Testis (tissue), 2 donors: ENCODE results near the gene ZXDC.

Source experiments
- POLR2A ChIP-seq: fragments of 450-650 bp; IDR thresholded peaks from one replicate; pipeline ENCODE4 v1.6.1; 2017; ENCODE audit warnings: antibody characterized with exemption, mild to moderate bottlenecking, moderate library complexity
- TF ChIP-seq, protein P1 (sequence below), 3 experiments: fragments of 450-650 bp in 2 of 3; fragments of 200-600 bp in 1 of 3; sonication (generic) in 1 of 3; IDR thresholded peaks; one replicate each; pipeline ENCODE4 v1.5.1; 2016 to 2019; ENCODE audit warnings: antibody characterized with exemption in 3 of 3, mild to moderate bottlenecking in 2 of 3, moderate library complexity in 1 of 3

DNA sequence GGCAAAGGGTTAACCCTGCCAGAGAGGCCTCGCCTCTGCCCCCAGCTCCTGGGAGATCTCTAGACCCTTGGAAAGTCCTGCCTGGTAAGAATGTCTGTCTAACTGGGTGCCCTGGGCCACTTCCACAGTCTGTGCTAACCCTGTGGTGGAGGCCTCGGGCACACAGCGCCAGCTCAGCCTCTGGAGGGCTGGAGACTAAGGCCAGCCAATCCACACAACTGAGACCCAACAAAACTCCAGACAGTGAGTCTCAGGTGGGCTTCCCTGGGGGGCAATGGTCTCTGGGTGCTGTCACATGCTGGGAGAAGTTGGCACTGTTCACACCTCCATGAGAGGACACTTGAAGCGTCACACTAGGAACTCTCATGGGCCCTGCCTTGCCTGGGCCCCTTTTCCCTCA lies 19.5 kb downstream of the ZXDC start:
- TF ChIP-seq, protein P1, sequence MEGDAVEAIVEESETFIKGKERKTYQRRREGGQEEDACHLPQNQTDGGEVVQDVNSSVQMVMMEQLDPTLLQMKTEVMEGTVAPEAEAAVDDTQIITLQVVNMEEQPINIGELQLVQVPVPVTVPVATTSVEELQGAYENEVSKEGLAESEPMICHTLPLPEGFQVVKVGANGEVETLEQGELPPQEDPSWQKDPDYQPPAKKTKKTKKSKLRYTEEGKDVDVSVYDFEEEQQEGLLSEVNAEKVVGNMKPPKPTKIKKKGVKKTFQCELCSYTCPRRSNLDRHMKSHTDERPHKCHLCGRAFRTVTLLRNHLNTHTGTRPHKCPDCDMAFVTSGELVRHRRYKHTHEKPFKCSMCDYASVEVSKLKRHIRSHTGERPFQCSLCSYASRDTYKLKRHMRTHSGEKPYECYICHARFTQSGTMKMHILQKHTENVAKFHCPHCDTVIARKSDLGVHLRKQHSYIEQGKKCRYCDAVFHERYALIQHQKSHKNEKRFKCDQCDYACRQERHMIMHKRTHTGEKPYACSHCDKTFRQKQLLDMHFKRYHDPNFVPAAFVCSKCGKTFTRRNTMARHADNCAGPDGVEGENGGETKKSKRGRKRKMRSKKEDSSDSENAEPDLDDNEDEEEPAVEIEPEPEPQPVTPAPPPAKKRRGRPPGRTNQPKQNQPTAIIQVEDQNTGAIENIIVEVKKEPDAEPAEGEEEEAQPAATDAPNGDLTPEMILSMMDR (IDR thresholded peaks at IDR 0.05), result no peak
- no peak for TF ChIP-seq POLR2A
